SK-N-MC (cell line): Measurements from ENCODE around the gene WAC.

ENCODE experiments used
- EZH2 ChIP-seq: fragments of 200-600 bp; sonication (generic); IDR thresholded peaks from one replicate; pipeline ENCODE4 v1.6.1; 2017; ENCODE audit warnings: antibody characterized with exemption
- FOXP2 ChIP-seq: optimal IDR thresholded peaks from 2 replicates; pipeline ENCODE3; 2011; ENCODE audit warnings: mild to moderate bottlenecking, moderate library complexity; ENCODE audit not compliant: insufficient read depth; ENCODE audit errors: extremely low read length, control extremely low read depth
- POLR2AphosphoS5 ChIP-seq: IDR thresholded peaks from 2 replicates; pipeline ENCODE4 v1.6.1; 2012; ENCODE audit warnings: mild to moderate bottlenecking, low read depth, low read length, borderline replicate concordance

DNA sequence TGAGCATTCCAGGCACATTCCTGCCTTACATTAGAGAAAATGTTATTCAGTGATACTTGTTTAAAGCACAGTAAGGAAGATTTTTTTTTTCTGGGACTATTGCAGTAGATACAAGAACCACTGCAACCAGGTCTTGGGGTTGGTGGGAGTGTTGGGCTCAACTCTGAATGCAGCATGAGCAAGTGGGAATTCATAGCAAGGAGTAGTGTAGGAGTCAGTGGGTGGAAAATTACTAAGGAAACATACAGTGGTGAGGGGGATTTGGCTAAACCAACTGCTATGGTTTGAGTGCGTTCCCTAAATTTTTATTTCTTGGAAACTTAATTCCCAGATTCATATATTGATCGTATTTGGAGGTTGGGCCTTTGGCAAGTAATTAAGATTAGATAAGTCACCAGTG lies 22.4 kb downstream of the WAC start:
- TF ChIP-seq EZH2 (no peak), POLR2AphosphoS5 (no peak), FOXP2 (no peak)
